ENCODE measurements around the gene JUND. TPM values are rescaled to one million over a fixed set of nuclear protein-coding genes. Genes with fewer than 3 reads are reported as not detected.

The JUND gene
- polyA plus RNA-seq, 1 donor (not counting 4 experiments of a cell fraction or from before 2014, with no cell fraction given): 17.2 TPM

DNA sequence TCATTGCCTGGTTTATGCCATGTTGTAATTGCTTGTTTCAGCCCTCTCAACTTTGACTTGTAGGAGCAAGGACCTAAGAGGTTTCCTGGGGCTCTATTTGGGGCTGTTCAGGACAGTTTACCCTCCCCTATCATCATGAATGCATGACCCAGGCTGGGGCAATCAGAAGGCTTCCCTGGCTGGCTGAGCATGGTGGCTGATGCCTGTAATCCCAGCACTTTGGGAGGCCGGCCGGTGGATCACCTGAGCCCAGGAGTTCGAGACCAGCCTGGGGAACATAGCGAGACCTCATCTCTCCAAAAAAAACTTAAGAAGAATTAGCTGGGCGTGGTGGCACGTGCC, 47.6 kb upstream of the JUND start:
- DNase-seq (ENCODE audit: low read depth, low spot score): no peak
- dilution Hi-C loops (cut with MboI; ENCODE audit: extremely low pct_ligation_motif_present, low sequenced_read_pairs): no loop called here
- TF ChIP-seq EZH2 (IDR thresholded peaks at IDR 0.05; ENCODE audit: low read length): no peak
- TF ChIP-seq, protein P1, sequence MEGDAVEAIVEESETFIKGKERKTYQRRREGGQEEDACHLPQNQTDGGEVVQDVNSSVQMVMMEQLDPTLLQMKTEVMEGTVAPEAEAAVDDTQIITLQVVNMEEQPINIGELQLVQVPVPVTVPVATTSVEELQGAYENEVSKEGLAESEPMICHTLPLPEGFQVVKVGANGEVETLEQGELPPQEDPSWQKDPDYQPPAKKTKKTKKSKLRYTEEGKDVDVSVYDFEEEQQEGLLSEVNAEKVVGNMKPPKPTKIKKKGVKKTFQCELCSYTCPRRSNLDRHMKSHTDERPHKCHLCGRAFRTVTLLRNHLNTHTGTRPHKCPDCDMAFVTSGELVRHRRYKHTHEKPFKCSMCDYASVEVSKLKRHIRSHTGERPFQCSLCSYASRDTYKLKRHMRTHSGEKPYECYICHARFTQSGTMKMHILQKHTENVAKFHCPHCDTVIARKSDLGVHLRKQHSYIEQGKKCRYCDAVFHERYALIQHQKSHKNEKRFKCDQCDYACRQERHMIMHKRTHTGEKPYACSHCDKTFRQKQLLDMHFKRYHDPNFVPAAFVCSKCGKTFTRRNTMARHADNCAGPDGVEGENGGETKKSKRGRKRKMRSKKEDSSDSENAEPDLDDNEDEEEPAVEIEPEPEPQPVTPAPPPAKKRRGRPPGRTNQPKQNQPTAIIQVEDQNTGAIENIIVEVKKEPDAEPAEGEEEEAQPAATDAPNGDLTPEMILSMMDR (optimal IDR thresholded peaks at IDR 0.05 in 1 of 3, IDR thresholded peaks at IDR 0.05 in 1 of 3, conservative IDR thresholded peaks at IDR 0.05 in 1 of 3; ENCODE audit: extremely low read depth in 1 of 3, insufficient read depth in 2 of 3, low read length in 3 of 3): no peak
- no peaks in the 10 kb centered on the region for H3K36me3 ChIP-seq (ENCODE audit: control insufficient read depth in 2 of 2, extremely low read depth in 1 of 2, insufficient read depth in 2 of 2, low read length in 2 of 2)
- H3K4me2 ChIP-seq (ENCODE audit: control insufficient read depth, extremely low read depth, insufficient read depth, low read depth, low read length): peak overlapping the region; percentile 78
- FAIRE-seq: no peak
- H3K27me3 ChIP-seq (ENCODE audit: control insufficient read depth, extremely low read depth, insufficient read depth, low read length): no peaks in the 10 kb centered on the region
- no peak overlapping the region for H3K27ac ChIP-seq (ENCODE audit: control insufficient read depth, insufficient read depth, low read length)
- H3K4me1 ChIP-seq (ENCODE audit: control insufficient read depth, extremely low read depth, insufficient read depth, low read length): peaks cover 13% of the 10 kb centered on the region
- H3K9me1 ChIP-seq (ENCODE audit: control insufficient read depth, extremely low read depth, insufficient read depth, low read length): no peaks in the 10 kb centered on the region
- peak overlapping the region; percentile 41 to 69 (median 48) for H3K4me3 ChIP-seq (ENCODE audit: control insufficient read depth in 2 of 3, extremely low read depth in 1 of 3, insufficient read depth in 2 of 3, low read depth in 1 of 3, low read length in 3 of 3)
- H3K9me3 ChIP-seq (ENCODE audit: control insufficient read depth, low read depth, low read length): no peaks in the 10 kb centered on the region
- peak overlapping the region; percentile 69 for H2AFZ ChIP-seq (ENCODE audit: control insufficient read depth, low read length)
- peak overlapping the region; percentile 17 for H3K9ac ChIP-seq (ENCODE audit: control insufficient read depth, extremely low read depth, insufficient read depth, low read length)
- H3K79me2 ChIP-seq (ENCODE audit: control insufficient read depth, insufficient read depth, low read length): no peaks in the 10 kb centered on the region
- H4K20me1 ChIP-seq (ENCODE audit: control insufficient read depth, extremely low read depth, insufficient read depth, low read length): no peaks in the 10 kb centered on the region

DNA sequence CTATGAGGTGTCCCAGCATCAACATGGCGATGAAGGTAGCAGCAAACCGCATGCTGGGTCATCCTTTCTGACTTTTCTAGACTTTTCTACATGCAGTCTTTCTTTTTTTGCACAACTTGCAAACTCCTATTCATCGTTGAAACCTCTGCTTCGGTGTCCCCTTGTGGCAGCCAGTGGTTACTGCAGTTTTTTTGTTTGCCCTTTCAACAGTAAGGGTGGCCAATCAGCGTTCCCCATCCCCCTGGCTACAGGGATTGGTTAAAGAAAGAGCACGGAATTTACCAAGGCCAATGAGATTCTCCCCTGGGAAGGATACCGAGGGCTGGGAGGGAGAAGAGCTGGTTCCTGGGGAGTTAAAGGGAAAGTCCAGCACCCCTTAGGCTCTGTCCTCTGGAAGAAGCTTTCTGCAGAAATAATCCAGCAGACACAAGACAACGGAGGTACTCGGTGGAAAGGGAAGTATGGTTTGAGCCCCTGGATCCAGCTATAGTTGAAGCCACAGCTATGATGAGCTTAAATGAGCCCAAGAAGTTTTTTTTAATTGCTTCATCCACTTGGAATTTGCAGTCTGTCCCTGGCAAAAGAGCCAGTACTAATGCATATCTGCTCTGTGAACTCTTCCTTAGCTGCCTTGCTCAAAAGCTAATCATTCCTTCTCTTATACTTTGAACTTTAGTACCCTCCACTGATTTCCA, 47.1 kb upstream of the JUND start:
- peak overlapping the region; percentile 78 for H3K4me2 ChIP-seq (ENCODE audit: control insufficient read depth, extremely low read depth, insufficient read depth, low read depth, low read length)
- H3K36me3 ChIP-seq (ENCODE audit: control insufficient read depth in 2 of 2, extremely low read depth in 1 of 2, insufficient read depth in 2 of 2, low read length in 2 of 2): no peaks in the 10 kb centered on the region
- peak overlapping the region; percentile 69 for H2AFZ ChIP-seq (ENCODE audit: control insufficient read depth, low read length)
- no peaks in the 10 kb centered on the region for H4K20me1 ChIP-seq (ENCODE audit: control insufficient read depth, extremely low read depth, insufficient read depth, low read length)
- no peaks in the 10 kb centered on the region for H3K27me3 ChIP-seq (ENCODE audit: control insufficient read depth, extremely low read depth, insufficient read depth, low read length)
- peak overlapping the region; percentile 17 for H3K9ac ChIP-seq (ENCODE audit: control insufficient read depth, extremely low read depth, insufficient read depth, low read length)
- dilution Hi-C loops (cut with MboI; ENCODE audit: extremely low pct_ligation_motif_present, low sequenced_read_pairs): no loop called here
- H3K27ac ChIP-seq (ENCODE audit: control insufficient read depth, insufficient read depth, low read length): peak overlapping the region; percentile 11
- no peaks in the 10 kb centered on the region for H3K9me3 ChIP-seq (ENCODE audit: control insufficient read depth, low read depth, low read length)
- peak; percentile 99 for FAIRE-seq
- H3K9me1 ChIP-seq (ENCODE audit: control insufficient read depth, extremely low read depth, insufficient read depth, low read length): no peaks in the 10 kb centered on the region
- TF ChIP-seq, protein P1 (optimal IDR thresholded peaks at IDR 0.05 in 1 of 3, IDR thresholded peaks at IDR 0.05 in 1 of 3, conservative IDR thresholded peaks at IDR 0.05 in 1 of 3; ENCODE audit: extremely low read depth in 1 of 3, insufficient read depth in 2 of 3, low read length in 3 of 3): peak; percentile 71 to 97 (median 81)
- TF ChIP-seq EZH2 (IDR thresholded peaks at IDR 0.05; ENCODE audit: low read length): no peak
- H3K4me3 ChIP-seq (ENCODE audit: control insufficient read depth in 2 of 3, extremely low read depth in 1 of 3, insufficient read depth in 2 of 3, low read depth in 1 of 3, low read length in 3 of 3): peak overlapping the region; percentile 41 to 69 (median 48)
- peak; percentile 73 for DNase-seq (ENCODE audit: low read depth, low spot score)
- no peaks in the 10 kb centered on the region for H3K79me2 ChIP-seq (ENCODE audit: control insufficient read depth, insufficient read depth, low read length)
- peaks cover 18% of the 10 kb centered on the region for H3K4me1 ChIP-seq (ENCODE audit: control insufficient read depth, extremely low read depth, insufficient read depth, low read length)
